GM20000 (cell line): Measurements from ENCODE around the gene ERBB4.

Source experiments
- DNase-seq: peaks from one replicate; pipeline ENCODE4 v3.0.0; 2012; ENCODE audit warnings: low spot score
- CTCF ChIP-seq: IDR thresholded peaks from 2 replicates; pipeline ENCODE4 v1.5.1; 2012; ENCODE audit warnings: mild to moderate bottlenecking, control low read depth; ENCODE audit errors: extremely low read depth, missing control alignments

Gene ERBB4

GRCh38 chr2:211434773-211435172 lies 1103.8 kb downstream of the ERBB4 start:
- TF ChIP-seq CTCF, result no peak
- no peak for DNase-seq

DNA sequence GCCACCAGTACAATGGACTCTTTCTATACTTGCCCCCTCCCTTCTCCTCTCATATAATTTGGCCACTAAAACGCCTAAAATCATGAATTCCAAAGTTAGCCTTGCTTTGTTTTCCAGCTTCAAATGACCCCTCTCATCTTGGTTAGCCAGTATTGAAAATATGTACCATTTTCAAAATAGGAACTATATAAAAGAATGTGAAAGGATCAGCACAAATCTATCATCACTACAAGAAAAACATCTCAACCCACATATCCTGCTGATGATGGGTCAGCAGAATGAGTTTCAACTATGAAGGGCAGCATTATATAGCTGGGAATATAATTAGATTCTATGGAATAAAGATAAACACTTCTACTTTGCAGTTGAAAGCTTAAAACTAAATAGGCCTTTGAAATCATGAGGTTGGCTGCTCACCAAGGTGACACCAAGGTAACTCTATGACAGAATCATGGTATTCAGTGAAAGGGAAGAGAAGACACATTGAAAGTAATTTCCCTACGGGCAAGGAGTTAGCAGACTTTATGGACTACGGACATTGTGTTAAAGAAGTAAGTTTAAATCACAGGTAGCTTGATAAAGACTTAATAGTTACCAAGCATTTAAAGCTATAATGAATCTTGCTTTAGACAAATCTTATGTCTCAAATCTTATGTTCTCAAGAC lies 1109.2 kb downstream of the ERBB4 start:
- DNase-seq, result no peak
- no peak for TF ChIP-seq CTCF

- no peak for DNase-seq
- no peak for TF ChIP-seq CTCF
Measured at GRCh38 chr2:211426240-211426639, 1112.4 kb downstream of the ERBB4 start.

- TF ChIP-seq CTCF, result no peak
- no peak for DNase-seq
Measured at GRCh38 chr2:211423018-211423417, 1115.6 kb downstream of the ERBB4 start.

GRCh38 chr2:211417544-211417943 lies 1121.1 kb downstream of the ERBB4 start:
- TF ChIP-seq CTCF, result no peak
- DNase-seq, result no peak

- no peak for TF ChIP-seq CTCF
- DNase-seq, result no peak
Measured at GRCh38 chr2:211416373-211416772, 1122.2 kb downstream of the ERBB4 start.

GRCh38 chr2:211413746-211414145 lies 1124.9 kb downstream of the ERBB4 start:
- TF ChIP-seq CTCF, result no peak
- no peak for DNase-seq
